ENCODE measurements around the gene PHOSPHO2.

- no peak for TF ChIP-seq SMARCA5 (IDR thresholded peaks at IDR 0.05)
- no peak for TF ChIP-seq POLR2A (IDR thresholded peaks at IDR 0.05; ENCODE audit: low read depth, low read length)
- TF ChIP-seq USF2 (IDR thresholded peaks at IDR 0.05; ENCODE audit: borderline replicate concordance, low read depth, low read length) = no peak
- no peak for TF ChIP-seq CHD2 (IDR thresholded peaks at IDR 0.05; ENCODE audit: borderline replicate concordance, low read depth, low read length)
- no peak for TF ChIP-seq NRF1 (conservative IDR thresholded peaks at IDR 0.05; ENCODE audit: low read depth, low read length)
- TF ChIP-seq CTCF (IDR thresholded peaks at IDR 0.05 in 2 of 3, conservative IDR thresholded peaks at IDR 0.05 in 1 of 3; ENCODE audit: control insufficient read depth in 2 of 3, extremely low read depth in 1 of 3, insufficient read depth in 1 of 3, low read depth in 3 of 3, low read length in 3 of 3) = no peak
- TF ChIP-seq ATF7 (IDR thresholded peaks at IDR 0.05; ENCODE audit: low read depth) = no peak
- no peak for TF ChIP-seq CUX1 (IDR thresholded peaks at IDR 0.05; ENCODE audit: insufficient replicate concordance, low read depth, low read length)
- no peak for TF ChIP-seq EZH2 (IDR thresholded peaks at IDR 0.05; ENCODE audit: borderline replicate concordance, control insufficient read depth, low read depth, low read length)
- TF ChIP-seq PKNOX1 (IDR thresholded peaks at IDR 0.05) = no peak
- TF ChIP-seq YY1 (IDR thresholded peaks at IDR 0.05; ENCODE audit: low read depth, low read length) = no peak
- no peak for TF ChIP-seq NFIC (IDR thresholded peaks at IDR 0.05; ENCODE audit: low read depth, low read length)
These were observed 35.0 kb downstream of the PHOSPHO2 start for GRCh38 chr2:169729274-169729605.
